HG02642 (cell line): Measurements from ENCODE around the gene ALMS1.
"Not testable (repeated sequence)": the region's sequence is repeated elsewhere in the genome, so short reads cannot be mapped to it uniquely, and the experiment has no call there.

Source experiments
- ATAC-seq: cut with Tn5 transposase; IDR thresholded peaks from one replicate; pipeline ENCODE4 v1.9.1; 2021; ENCODE audit warnings: mild to moderate bottlenecking; ENCODE audit not compliant: unreplicated experiment, poor library complexity

The ALMS1 gene

GRCh38 chr2:73494031-73494430 lies 108.4 kb downstream of the ALMS1 start:
- no peak for ATAC-seq

GRCh38 chr2:73503992-73504570 lies 118.4 kb downstream of the ALMS1 start:
- no peak for ATAC-seq

GRCh38 chr2:73504850-73505249 lies 119.2 kb downstream of the ALMS1 start:
- not testable (repeated sequence) for ATAC-seq

- not testable (repeated sequence) for ATAC-seq
Observed at GRCh38 chr2:73510470-73510869, 124.8 kb downstream of the ALMS1 start.

- no peak for ATAC-seq
Observed at GRCh38 chr2:73516033-73516432, 130.4 kb downstream of the ALMS1 start.

DNA sequence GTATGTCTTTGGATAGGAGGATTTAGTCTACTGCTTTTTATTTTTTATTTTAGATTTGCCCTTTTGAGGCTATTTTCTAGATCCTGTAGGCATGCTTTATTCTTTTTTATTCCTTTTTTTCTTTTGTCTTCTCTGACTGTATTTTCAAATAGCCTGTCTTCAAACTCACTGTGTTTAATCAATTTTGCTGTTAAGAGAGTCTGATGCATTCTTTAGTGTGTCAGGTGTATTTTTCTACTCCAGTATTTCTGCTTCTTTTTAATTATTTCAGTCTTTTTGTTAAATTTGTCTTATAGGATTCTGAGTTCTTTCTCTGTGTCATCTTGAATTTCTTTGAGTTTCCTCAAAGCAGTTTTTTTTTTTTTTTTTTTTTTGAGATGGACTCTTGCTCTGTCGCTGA lies 143.1 kb downstream of the ALMS1 start:
- no peak for ATAC-seq

GRCh38 chr2:73530773-73531172 lies 145.1 kb downstream of the ALMS1 start:
- not testable (repeated sequence) for ATAC-seq

DNA sequence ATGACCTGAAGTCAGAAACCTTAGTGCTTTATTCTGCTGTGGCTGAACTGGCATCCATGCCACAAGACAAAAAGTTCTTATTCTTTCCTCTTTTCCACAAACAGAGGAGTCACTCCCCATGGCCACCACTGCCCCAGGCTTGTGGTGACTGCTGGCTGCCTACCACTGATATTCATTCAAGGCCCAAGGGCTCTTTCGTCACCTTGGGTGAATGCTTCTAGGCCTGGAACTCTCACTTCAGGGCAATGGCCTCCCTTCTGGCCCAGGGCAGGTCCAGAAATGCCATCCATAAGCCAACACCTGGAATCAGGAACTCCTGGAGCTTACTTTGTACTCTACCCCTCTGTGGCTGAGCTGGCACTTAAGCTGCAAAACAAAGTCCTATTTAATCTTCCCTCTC lies 146.7 kb downstream of the ALMS1 start:
- no peak for ATAC-seq

DNA sequence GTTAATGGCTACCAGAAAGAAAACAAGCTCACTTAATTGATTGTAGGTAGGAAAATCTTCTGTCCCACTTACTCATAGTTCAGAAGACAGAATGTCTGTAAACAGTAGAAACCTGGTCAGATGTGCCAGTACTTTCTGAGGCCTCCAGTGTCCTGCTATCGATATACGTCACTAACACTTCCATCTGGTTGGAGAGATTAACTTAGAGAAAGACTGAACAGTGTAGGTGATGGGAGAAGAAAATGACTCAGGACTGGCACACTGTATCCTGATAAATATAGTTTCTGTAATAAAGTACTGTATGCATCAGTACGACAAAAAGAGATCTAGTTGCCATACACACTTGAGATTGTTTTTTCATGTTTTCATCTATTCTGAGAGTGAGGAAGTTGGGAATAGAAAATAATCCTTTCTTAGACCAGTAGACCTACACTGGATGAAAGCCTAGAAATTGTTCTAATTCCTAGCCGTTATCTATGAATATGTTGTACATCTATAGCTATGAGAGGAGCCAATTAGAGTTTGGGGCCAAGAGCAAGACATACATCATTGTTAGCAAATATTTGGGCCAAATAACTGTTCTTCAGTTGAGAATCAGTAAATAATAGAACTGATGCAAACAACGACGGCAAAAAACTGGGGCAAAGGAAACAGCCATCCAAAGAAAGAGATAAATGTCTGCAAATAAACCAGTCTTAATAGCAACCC lies 150.7 kb downstream of the ALMS1 start:
- ATAC-seq = no peak

DNA sequence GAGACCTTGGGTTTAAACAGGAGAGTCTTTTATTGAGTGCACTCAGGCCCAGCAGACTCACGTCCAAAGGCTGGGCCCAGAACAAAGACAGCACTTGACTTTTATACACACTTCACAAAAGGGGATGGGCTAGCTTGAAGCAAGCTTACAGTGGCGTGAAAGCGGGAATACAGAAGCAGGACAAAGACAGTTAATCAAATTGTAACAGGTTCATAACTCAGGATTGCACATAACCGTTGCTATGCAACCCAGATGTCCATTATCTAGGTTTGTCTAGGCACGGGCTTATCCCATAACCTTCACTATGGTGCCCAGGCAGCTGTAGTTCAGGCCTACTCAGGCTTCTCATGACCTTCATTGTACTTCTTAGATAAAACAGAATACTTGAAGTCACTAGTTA lies 175.2 kb downstream of the ALMS1 start:
- ATAC-seq = not testable (repeated sequence)

DNA sequence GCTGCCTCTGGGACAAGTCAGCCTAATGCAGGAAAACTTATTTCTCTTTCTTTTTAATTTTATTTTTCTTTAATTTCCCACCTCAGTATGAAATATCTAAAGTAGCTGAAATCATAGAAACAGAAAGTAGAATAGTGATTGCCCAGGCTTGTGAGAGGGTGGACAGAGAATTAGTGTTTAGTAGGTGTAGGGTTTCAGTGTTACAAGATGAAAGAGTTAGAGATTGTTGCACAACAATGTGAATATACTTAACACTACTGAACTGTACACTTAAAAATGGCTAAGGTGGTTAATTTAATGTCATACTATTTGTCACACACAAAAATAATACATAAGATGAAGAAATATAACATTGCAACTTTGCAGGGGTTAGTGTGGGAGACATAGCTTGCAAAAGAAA lies 175.8 kb downstream of the ALMS1 start:
- no peak for ATAC-seq

- ATAC-seq = no peak
Observed at GRCh38 chr2:73564986-73565385, 179.3 kb downstream of the ALMS1 start.

GRCh38 chr2:73566288-73566878 lies 180.7 kb downstream of the ALMS1 start:
- no peak for ATAC-seq

- ATAC-seq = no peak
Observed at GRCh38 chr2:73575261-73575660, 189.6 kb downstream of the ALMS1 start.

GRCh38 chr2:73582364-73582763 lies 196.7 kb downstream of the ALMS1 start:
- ATAC-seq = no peak

DNA sequence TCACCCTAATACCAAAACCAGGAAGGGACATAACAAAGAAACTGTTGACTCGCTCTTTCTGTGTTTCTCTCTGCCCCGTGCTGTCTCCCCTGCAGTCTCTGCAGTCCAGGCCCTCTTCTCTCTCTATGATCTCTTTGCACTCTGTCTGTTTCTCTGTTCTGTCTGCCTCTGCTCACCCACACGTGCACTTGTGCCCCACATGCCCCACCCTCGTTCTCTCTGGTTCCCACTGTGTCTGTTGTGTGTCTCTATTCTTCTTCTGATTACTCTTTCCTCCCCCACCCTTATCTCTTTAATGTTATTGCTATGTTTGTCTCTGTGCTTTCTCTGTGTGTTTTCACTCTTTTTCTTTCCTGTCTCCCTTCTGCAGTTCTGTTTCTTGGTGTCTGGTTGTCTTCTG lies 202.5 kb downstream of the ALMS1 start:
- no peak for ATAC-seq

DNA sequence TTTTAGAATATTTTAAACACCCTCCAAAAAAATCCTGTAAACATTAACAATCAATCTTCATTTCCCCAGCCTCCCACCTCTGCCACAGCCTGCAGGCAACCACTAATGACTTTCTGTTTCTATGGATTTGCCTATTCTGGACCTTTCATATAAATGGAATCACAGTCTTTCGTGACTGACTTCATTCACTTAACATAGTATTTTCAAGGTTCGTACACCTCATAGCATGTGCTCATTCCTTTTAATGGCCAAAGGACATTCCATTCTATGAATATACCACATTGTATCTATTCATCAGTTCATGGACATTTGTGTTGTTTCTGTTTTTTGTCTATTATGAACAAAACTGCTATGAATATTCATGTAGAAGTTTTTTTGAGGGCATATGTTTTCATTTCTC lies 208.0 kb downstream of the ALMS1 start:
- no peak for ATAC-seq

- no peak for ATAC-seq
Observed at GRCh38 chr2:73594251-73594650, 208.6 kb downstream of the ALMS1 start.

DNA sequence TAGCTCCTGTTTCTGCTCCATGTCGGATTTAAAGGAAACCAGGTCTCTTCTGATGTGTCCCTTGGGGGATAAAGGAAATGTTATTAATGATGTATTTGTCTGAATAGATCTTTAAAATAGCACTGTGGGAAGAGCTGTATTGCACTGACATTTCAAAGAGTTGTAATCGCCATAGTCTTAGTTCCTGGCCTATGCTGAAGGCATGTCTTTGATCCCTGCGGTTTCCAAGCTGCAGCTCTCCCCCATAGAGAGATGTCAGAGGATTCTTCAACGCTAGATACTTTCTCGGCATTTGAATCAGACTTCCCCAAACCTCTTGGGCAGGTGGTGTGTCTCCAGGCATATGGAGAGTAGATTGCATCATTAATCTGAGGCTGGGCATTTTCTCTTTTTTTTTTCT lies 216.1 kb downstream of the ALMS1 start:
- no peak for ATAC-seq

DNA sequence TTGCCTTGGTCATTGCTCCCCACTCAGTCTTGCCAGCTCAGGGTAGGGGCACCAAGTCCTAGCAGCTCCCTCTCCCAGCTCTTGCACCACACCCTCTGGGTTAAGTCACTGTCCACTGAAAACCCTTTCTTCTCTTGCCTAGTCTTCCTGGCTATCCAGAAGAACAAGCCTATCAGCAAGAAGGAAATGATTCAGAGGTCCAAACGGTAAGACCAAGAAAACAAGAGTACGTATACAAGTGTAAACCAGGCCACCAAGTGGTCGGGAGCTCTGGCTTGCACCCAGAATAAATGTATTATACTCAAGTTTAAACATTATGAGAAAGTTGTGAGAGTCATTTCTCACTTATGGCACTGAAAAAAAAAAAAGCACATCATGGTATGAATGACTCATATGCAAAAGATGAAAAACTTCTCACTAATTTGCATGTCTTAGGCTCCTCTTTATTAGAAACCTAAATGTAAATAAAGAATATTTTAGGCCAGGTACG lies 217.5 kb downstream of the ALMS1 start:
- peak; percentile 64 for ATAC-seq

DNA sequence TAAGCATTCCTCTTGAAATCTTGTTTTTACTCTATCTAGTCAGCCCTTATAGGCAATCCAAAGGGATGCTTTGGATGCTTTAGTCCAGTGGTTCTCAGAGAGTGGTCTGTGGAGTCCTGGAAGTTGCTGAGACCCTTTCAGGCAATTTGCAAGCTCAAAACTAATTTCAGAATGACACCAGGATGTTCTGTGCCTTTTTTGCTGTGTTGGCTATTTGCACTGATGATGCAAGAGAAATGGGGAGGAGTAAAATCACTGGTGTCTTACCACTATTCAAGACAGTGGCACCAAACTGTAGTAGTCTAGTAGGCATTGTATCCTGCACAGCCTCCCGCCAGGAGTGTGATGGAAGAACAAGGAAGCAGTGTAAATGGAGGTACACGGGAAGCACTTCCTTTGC lies 219.0 kb downstream of the ALMS1 start:
- not testable (repeated sequence) for ATAC-seq

- no peak for ATAC-seq
Observed at GRCh38 chr2:73610111-73610510, 224.5 kb downstream of the ALMS1 start.
